Suprapubic skin (tissue), 4 donors: ENCODE results near the gene ANKFN1.

Source experiments
- POLR2A ChIP-seq, 2 donors: fragments of 450-650 bp; IDR thresholded peaks; one replicate each; pipeline ENCODE4 v1.6.1; 2017; ENCODE audit warnings: antibody characterized with exemption in 2 of 2, mild to moderate bottlenecking in 2 of 2, moderate library complexity in 2 of 2
- POLR2AphosphoS5 ChIP-seq, 3 donors: sonication (generic); formaldehyde crosslinking; IDR thresholded peaks; one replicate each; pipeline ENCODE4 v1.6.1; 2017; ENCODE audit warnings: antibody characterized with exemption in 3 of 3
- TF ChIP-seq, protein P1 (sequence below), 2 donors: fragments of 200-600 bp in 1 of 2; fragments of 450-650 bp in 1 of 2; sonication (generic) in 1 of 2; IDR thresholded peaks; one replicate each; pipeline ENCODE4 v1.5.1; 2016 to 2019; ENCODE audit warnings: antibody characterized with exemption in 2 of 2, mild to moderate bottlenecking in 1 of 2, moderate library complexity in 1 of 2

DNA sequence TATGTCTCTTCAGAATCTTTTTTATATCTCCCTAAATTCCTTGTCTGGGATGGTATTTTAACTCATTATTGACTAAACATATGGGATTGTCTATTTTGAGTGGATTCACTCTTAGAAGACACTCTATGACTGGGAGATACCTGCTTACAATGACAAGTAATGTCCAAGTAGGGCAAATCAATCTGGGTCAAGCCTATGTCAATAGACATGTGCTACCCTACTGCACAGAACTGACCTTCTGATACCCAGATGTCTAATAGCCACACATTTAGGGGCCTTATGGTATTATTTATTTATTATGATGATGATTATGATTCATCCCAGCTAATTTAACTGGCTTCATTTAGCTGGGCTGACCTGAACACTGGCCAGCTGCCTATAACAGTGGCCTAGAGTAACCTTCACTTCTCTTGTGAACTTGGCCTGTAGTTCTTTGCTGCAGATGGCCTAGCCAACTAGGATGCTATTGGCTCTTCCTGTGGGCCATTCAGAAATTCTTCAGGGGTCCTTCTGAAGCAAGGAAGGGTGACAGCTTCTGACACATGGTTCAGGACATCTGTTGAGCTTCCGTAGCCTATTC, 138.0 kb downstream of the ANKFN1 start:
- TF ChIP-seq, protein P1, sequence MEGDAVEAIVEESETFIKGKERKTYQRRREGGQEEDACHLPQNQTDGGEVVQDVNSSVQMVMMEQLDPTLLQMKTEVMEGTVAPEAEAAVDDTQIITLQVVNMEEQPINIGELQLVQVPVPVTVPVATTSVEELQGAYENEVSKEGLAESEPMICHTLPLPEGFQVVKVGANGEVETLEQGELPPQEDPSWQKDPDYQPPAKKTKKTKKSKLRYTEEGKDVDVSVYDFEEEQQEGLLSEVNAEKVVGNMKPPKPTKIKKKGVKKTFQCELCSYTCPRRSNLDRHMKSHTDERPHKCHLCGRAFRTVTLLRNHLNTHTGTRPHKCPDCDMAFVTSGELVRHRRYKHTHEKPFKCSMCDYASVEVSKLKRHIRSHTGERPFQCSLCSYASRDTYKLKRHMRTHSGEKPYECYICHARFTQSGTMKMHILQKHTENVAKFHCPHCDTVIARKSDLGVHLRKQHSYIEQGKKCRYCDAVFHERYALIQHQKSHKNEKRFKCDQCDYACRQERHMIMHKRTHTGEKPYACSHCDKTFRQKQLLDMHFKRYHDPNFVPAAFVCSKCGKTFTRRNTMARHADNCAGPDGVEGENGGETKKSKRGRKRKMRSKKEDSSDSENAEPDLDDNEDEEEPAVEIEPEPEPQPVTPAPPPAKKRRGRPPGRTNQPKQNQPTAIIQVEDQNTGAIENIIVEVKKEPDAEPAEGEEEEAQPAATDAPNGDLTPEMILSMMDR (IDR thresholded peaks at IDR 0.05) = no peak
- TF ChIP-seq POLR2A (IDR thresholded peaks at IDR 0.05) (no peak), POLR2AphosphoS5 (IDR thresholded peaks at IDR 0.05) (no peak)
